Activated CD4-positive, alpha-beta T cell treated with anti-CD3 and anti-CD28 coated beads, Interleukin-2, amount 50 U/mL, for 16 hours (primary cell): Measurements from ENCODE around the gene GP1BB.
"Not testable (repeated sequence)": the region's sequence is repeated elsewhere in the genome, so short reads cannot be mapped to it uniquely, and the experiment has no call there.

Experiments
- DNase-seq: peaks from one replicate; pipeline ENCODE4 v3.0.0-alpha.2; 2020

GP1BB gene

GRCh38 chr22:19714312-19715187 lies 8.8 kb upstream of the GP1BB start, which contains the start of gene SEPTIN5:
Gene SEPTIN5, plus strand, starts transcription at chr22:19714503. Its CDS starts 86 bp downstream, at chr22:19714589.
- no peak for DNase-seq

GRCh38 chr22:19715188-19715930 lies 8.0 kb upstream of the GP1BB start:
- no peak for DNase-seq

GRCh38 chr22:19716041-19716828 lies 7.1 kb upstream of the GP1BB start:
- DNase-seq: no peak

- DNase-seq: no peak
Observed at GRCh38 chr22:19716829-19717105, 6.6 kb upstream of the GP1BB start.

GRCh38 chr22:19717181-19717580 lies 6.2 kb upstream of the GP1BB start:
- no peak for DNase-seq

- peak; percentile 75 for DNase-seq
Observed at GRCh38 chr22:19717691-19718455, 5.5 kb upstream of the GP1BB start.

GRCh38 chr22:19718456-19719049 lies 4.8 kb upstream of the GP1BB start:
- DNase-seq: no peak

GRCh38 chr22:19719050-19719482 lies 4.3 kb upstream of the GP1BB start:
- DNase-seq: no peak

- DNase-seq: no peak
Observed at GRCh38 chr22:19719488-19720021, 3.8 kb upstream of the GP1BB start.

- no peak for DNase-seq
Observed at GRCh38 chr22:19720150-19720827, 3.0 kb upstream of the GP1BB start.

- no peak for DNase-seq
Observed at GRCh38 chr22:19720999-19721329, 2.4 kb upstream of the GP1BB start.

GRCh38 chr22:19721330-19722177 lies 1.8 kb upstream of the GP1BB start:
- no peak for DNase-seq

GRCh38 chr22:19722178-19722981 lies 959 bp upstream of the GP1BB start:
- no peak for DNase-seq

GRCh38 chr22:19722982-19723231 lies 432 bp upstream of the GP1BB start:
- no peak for DNase-seq

- DNase-seq: peak; percentile 52
Observed at GRCh38 chr22:19723983-19724827, 866 bp downstream of the GP1BB start.

GRCh38 chr22:19724927-19725661 lies 1.8 kb downstream of the GP1BB start:
- no peak for DNase-seq

GRCh38 chr22:19726064-19726788 lies 2.9 kb downstream of the GP1BB start:
- not testable (repeated sequence) for DNase-seq
